ENCODE data around the gene GOT2. TPM values are rescaled to one million over a fixed set of nuclear protein-coding genes. Genes with fewer than 3 reads are reported as not detected.

Gene GOT2
- 10 to 100 TPM; 65.4 to 69.0 TPM for total RNA-seq

GRCh38 chr16:58733671-58734458 lies at the start of gene GOT2:
GOT2 (minus strand) TSS chr16:58734316; CDS start chr16:58734228, 88 bp downstream.

DNA sequence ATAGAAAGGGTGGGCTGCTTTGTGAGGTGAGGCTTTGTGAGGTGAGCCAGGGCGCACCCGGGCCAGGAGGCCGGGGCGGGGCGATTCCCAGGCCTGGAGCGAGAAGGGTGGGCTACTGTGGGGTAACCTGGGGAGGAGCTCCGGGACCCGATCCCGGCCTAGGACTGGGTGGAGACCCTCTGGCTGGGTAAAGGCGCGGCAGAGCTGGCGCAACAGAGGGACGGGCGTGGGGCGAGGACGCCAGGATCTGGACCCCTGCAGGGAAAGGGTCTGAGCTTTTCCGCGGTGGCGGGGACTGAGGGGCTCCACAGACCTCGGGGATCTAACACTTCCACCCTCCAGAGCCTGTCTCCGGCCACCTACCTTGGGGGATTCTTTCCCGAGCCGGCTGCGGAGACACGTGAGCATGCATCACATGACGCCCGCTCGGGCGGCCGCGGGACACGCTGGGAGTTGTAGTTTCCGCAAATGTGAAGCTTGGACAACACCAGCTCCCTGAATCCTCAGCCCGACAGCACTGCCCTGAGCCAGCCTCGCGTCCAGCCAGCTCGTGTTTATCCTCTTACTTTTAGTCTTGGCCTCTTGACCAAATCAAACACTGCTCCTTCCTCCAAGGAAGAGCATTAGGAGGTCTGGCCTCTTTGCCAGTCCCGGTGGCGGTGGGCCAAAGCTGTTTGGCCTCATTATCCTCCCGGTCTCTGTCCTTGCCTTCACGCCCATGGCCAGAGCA lies 49.6 kb downstream of the GOT2 start, which contains the start of gene SLC38A7:
Gene SLC38A7 (minus strand): TSS at position 417 of the 730 bp plus-strand sequence. CDS start 4,644 bp downstream, outside the sequence.

Other genes with a start within 250 kb of the GOT2 start
- under 1 TPM; 0.24 to 0.91 TPM for gene NDRG4, start 234.2 kb downstream of the GOT2 start, total RNA-seq
- gene SETD6, start 218.8 kb downstream of the GOT2 start, total RNA-seq: 10 to 100 TPM; 16.4 to 17.7 TPM
- gene CNOT1, start 104.5 kb downstream of the GOT2 start, total RNA-seq: 100 to 1,000 TPM; 204 to 207 TPM
- 10 to 100 TPM; 13.5 to 15.0 TPM for gene SLC38A7, start 49.5 kb downstream of the GOT2 start, total RNA-seq